ENCODE data around the gene CEP170B.

The CEP170B gene

GRCh38 chr14:104859900-104860299 lies 5.2 kb upstream of the CEP170B start:
- no peak for TF ChIP-seq CTCF (conservative IDR thresholded peaks at IDR 0.05; ENCODE audit: low read length)
- TF ChIP-seq EZH2phosphoT487 (IDR thresholded peaks at IDR 0.05; ENCODE audit: borderline replicate concordance): no peak
- no peaks in the 10 kb centered on the region for H3K4me1 ChIP-seq (ENCODE audit: insufficient read depth, low read length, poor library complexity, severe bottlenecking)
- no peaks in the 10 kb centered on the region for H3K27me3 ChIP-seq (ENCODE audit: insufficient read depth, low read length, poor library complexity, severe bottlenecking)

GRCh38 chr14:104860414-104860813 lies 4.7 kb upstream of the CEP170B start:
- Histone ChIP-seq H2AFZ (ENCODE audit: low read length) (no peak overlapping the region), H3K36me3 (ENCODE audit: insufficient read depth, low read length) (no peaks in the 10 kb centered on the region), H3F3A (ENCODE audit: low read depth) (no peaks in the 10 kb centered on the region), H3K79me2 (ENCODE audit: insufficient read depth, low read length) (no peaks in the 10 kb centered on the region), H3K4me1 (ENCODE audit: insufficient read depth, low read length, poor library complexity, severe bottlenecking) (no peaks in the 10 kb centered on the region), H3K9me2 (replicated peaks; ENCODE audit: low read depth, low read length) (no peaks in the 10 kb centered on the region), H3K27me3 (ENCODE audit: insufficient read depth, low read length, poor library complexity, severe bottlenecking) (no peaks in the 10 kb centered on the region), H4K20me1 (ENCODE audit: insufficient read depth, low read length, poor library complexity, severe bottlenecking) (no peaks in the 10 kb centered on the region), H3K9me3 (ENCODE audit: insufficient read depth, low read depth, low read length) (no peaks in the 10 kb centered on the region), H3K9ac (ENCODE audit: low read depth, low read length, poor library complexity, severe bottlenecking) (no peak overlapping the region), H3K4me3 (ENCODE audit: low read length, poor library complexity, severe bottlenecking) (no peak overlapping the region), H3K4me2 (ENCODE audit: low read depth, low read length, poor library complexity, severe bottlenecking) (no peak overlapping the region)
- no peak for TF ChIP-seq CTCF (conservative IDR thresholded peaks at IDR 0.05; ENCODE audit: low read length)
- no peak for TF ChIP-seq EZH2phosphoT487 (IDR thresholded peaks at IDR 0.05; ENCODE audit: borderline replicate concordance)

More at GRCh38 chr14:104859900-104860299, 5.2 kb upstream of the CEP170B start:
- Histone ChIP-seq H3F3A (ENCODE audit: low read depth) (no peaks in the 10 kb centered on the region), H2AFZ (ENCODE audit: low read length) (no peak overlapping the region), H3K9me2 (replicated peaks; ENCODE audit: low read depth, low read length) (no peaks in the 10 kb centered on the region), H3K79me2 (ENCODE audit: insufficient read depth, low read length) (no peaks in the 10 kb centered on the region), H3K9me3 (ENCODE audit: insufficient read depth, low read depth, low read length) (no peaks in the 10 kb centered on the region), H3K4me2 (ENCODE audit: low read depth, low read length, poor library complexity, severe bottlenecking) (no peak overlapping the region), H3K4me3 (ENCODE audit: low read length, poor library complexity, severe bottlenecking) (no peak overlapping the region), H4K20me1 (ENCODE audit: insufficient read depth, low read length, poor library complexity, severe bottlenecking) (no peaks in the 10 kb centered on the region), H3K36me3 (ENCODE audit: insufficient read depth, low read length) (no peaks in the 10 kb centered on the region), H3K9ac (ENCODE audit: low read depth, low read length, poor library complexity, severe bottlenecking) (no peak overlapping the region)

GRCh38 chr14:104863131-104863862 lies 1.8 kb upstream of the CEP170B start:
- Histone ChIP-seq H3K9ac (ENCODE audit: low read depth, low read length, poor library complexity, severe bottlenecking) (no peak overlapping the region), H3K27me3 (ENCODE audit: insufficient read depth, low read length, poor library complexity, severe bottlenecking) (no peaks in the 10 kb centered on the region), H3K79me2 (ENCODE audit: insufficient read depth, low read length) (0 out of 2 replicates have a peak, but pooled peaks cover 4% of the 10 kb centered on the region), H3F3A (ENCODE audit: low read depth) (no peaks in the 10 kb centered on the region), H3K36me3 (ENCODE audit: insufficient read depth, low read length) (no peaks in the 10 kb centered on the region), H3K9me3 (ENCODE audit: insufficient read depth, low read depth, low read length) (no peaks in the 10 kb centered on the region), H3K4me1 (ENCODE audit: insufficient read depth, low read length, poor library complexity, severe bottlenecking) (peaks cover 5% of the 10 kb centered on the region), H3K9me2 (replicated peaks; ENCODE audit: low read depth, low read length) (no peaks in the 10 kb centered on the region), H2AFZ (ENCODE audit: low read length) (no peak overlapping the region), H3K4me2 (ENCODE audit: low read depth, low read length, poor library complexity, severe bottlenecking) (no peak overlapping the region), H3K4me3 (ENCODE audit: low read length, poor library complexity, severe bottlenecking) (no peak overlapping the region), H4K20me1 (ENCODE audit: insufficient read depth, low read length, poor library complexity, severe bottlenecking) (no peaks in the 10 kb centered on the region)
- TF ChIP-seq EZH2phosphoT487 (IDR thresholded peaks at IDR 0.05; ENCODE audit: borderline replicate concordance): no peak

GRCh38 chr14:104863923-104864266 lies 1.2 kb upstream of the CEP170B start:
- H3K79me2 ChIP-seq (ENCODE audit: insufficient read depth, low read length): 0 out of 2 replicates have a peak, but pooled peaks cover 4% of the 10 kb centered on the region
- H3K4me3 ChIP-seq (ENCODE audit: low read length, poor library complexity, severe bottlenecking): no peak overlapping the region

More at GRCh38 chr14:104863923-104864266, 1.2 kb upstream of the CEP170B start:
- H2AFZ ChIP-seq (ENCODE audit: low read length): no peak overlapping the region
- H3K27me3 ChIP-seq (ENCODE audit: insufficient read depth, low read length, poor library complexity, severe bottlenecking): no peaks in the 10 kb centered on the region
- no peaks in the 10 kb centered on the region for H4K20me1 ChIP-seq (ENCODE audit: insufficient read depth, low read length, poor library complexity, severe bottlenecking)
- H3K4me1 ChIP-seq (ENCODE audit: insufficient read depth, low read length, poor library complexity, severe bottlenecking): peaks cover 5% of the 10 kb centered on the region
- H3K9ac ChIP-seq (ENCODE audit: low read depth, low read length, poor library complexity, severe bottlenecking): no peak overlapping the region
- no peaks in the 10 kb centered on the region for H3K9me3 ChIP-seq (ENCODE audit: insufficient read depth, low read depth, low read length)
- no peaks in the 10 kb centered on the region for H3F3A ChIP-seq (ENCODE audit: low read depth)
- H3K36me3 ChIP-seq (ENCODE audit: insufficient read depth, low read length): no peaks in the 10 kb centered on the region
- no peak overlapping the region for H3K4me2 ChIP-seq (ENCODE audit: low read depth, low read length, poor library complexity, severe bottlenecking)
- TF ChIP-seq EZH2phosphoT487 (IDR thresholded peaks at IDR 0.05; ENCODE audit: borderline replicate concordance) (no peak), CTCF (conservative IDR thresholded peaks at IDR 0.05; ENCODE audit: low read length) (no peak)
- no peaks in the 10 kb centered on the region for H3K9me2 ChIP-seq (replicated peaks; ENCODE audit: low read depth, low read length)

Data from Loucy (cell line).